Epithelial cell of esophagus (primary cell): ENCODE measurements around the gene PARP6.

Experiments used
- DNase-seq: peaks from one replicate; pipeline ENCODE4 v3.0.0; 2010; ENCODE audit warnings: low read depth
- H3K4me3 ChIP-seq: 2 replicates; pipeline ENCODE4 v1.5.1; 2011; ENCODE audit warnings: mild to moderate bottlenecking, low read length, control low read depth
- CTCF ChIP-seq: IDR thresholded peaks from 2 replicates; pipeline ENCODE4 v1.5.1; 2011; ENCODE audit warnings: low read depth, mild to moderate bottlenecking, low read length, control low read depth, inconsistent platforms; ENCODE audit not compliant: insufficient read depth; ENCODE audit errors: missing control alignments

PARP6 gene

GRCh38 chr15:72201391-72201921 lies 70.9 kb downstream of the PARP6 start:
- DNase-seq = no peak
- H3K4me3 ChIP-seq = no peak overlapping the region
- TF ChIP-seq CTCF = no peak

- DNase-seq = no peak
These were observed 71.7 kb downstream of the PARP6 start for GRCh38 chr15:72200395-72201237.

GRCh38 chr15:72199721-72200212 lies 72.6 kb downstream of the PARP6 start:
- H3K4me3 ChIP-seq = no peak overlapping the region
- peak; percentile 98 for TF ChIP-seq CTCF
- peak; percentile 82 for DNase-seq

More at GRCh38 chr15:72200395-72201237, 71.7 kb downstream of the PARP6 start:
- no peak for TF ChIP-seq CTCF
- no peak overlapping the region for H3K4me3 ChIP-seq

GRCh38 chr15:72199205-72199515 lies 73.2 kb downstream of the PARP6 start:
- no peak overlapping the region for H3K4me3 ChIP-seq
- no peak for TF ChIP-seq CTCF
- no peak for DNase-seq

GRCh38 chr15:72198356-72199204 lies 73.8 kb downstream of the PARP6 start:
- no peak for TF ChIP-seq CTCF
- DNase-seq = no peak
- H3K4me3 ChIP-seq = peak overlapping the region; percentile 37

GRCh38 chr15:72197460-72198355 lies 74.6 kb downstream of the PARP6 start, which contains the start of gene GRAMD2A:
TSS of gene GRAMD2A (minus strand) at chr15:72197787.
- no peak for TF ChIP-seq CTCF
- H3K4me3 ChIP-seq = peak within 1 kb of the TSS; percentile 56
- peak; percentile 82 for DNase-seq
